Stimulated activated CD8-positive, alpha-beta memory T cell treated with anti-CD3 and anti-CD28 coated beads, Interleukin-2, amount 100 ng/mL, for 48 hours (primary cell): ENCODE measurements around the gene ALDH4A1.

Experiments used
- DNase-seq, 2 donors: peaks; one replicate each; pipeline ENCODE4 v3.0.0-alpha.2; 2020; ENCODE audit warnings: low read depth in 2 of 2

ALDH4A1 gene

GRCh38 chr1:18922848-18923755, 20.7 kb upstream of the ALDH4A1 start:
- DNase-seq = no peak

GRCh38 chr1:18922319-18922726, 20.0 kb upstream of the ALDH4A1 start:
- DNase-seq = no peak

- no peak for DNase-seq
These were observed 19.3 kb upstream of the ALDH4A1 start for GRCh38 chr1:18921516-18922251.

DNA sequence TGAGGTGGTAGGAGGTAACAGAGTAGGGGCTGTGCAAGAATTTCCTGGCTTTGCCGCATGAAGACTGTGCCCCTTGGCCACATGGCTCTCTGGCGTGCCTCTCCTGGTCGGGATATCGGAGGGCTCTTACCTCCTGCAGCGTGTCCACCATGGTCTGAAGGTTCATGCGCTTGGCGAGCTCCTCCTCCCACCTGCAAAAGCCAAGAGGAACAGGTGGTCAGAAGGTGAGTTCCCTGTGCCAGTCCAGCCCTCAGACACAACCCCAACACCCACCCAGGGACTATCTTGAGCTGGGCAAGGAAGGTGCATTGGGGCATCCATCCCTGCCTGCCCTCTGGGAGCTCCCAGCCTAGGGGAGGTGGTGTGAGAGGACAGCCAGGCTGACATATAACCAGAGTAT, 18.6 kb upstream of the ALDH4A1 start:
- DNase-seq = no peak

DNA sequence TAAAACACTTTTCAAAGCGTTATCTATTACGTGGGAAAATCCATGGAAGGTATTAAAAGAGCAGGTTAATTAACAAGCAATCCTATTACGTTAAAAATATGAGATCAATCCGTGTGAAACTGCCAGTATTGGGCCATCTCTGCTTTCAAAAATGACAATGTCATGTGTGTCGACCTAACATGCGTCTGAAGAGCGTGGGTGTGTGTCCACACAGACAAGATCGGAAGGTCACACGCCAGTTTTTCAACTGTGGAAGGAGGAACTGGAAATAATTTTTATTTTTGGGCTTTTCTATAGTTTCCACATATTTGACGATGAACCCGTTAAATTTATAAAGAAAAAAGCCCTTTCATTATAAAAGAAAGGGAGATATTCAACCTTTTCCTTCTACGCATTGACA, 17.6 kb upstream of the ALDH4A1 start:
- no peak for DNase-seq

DNA sequence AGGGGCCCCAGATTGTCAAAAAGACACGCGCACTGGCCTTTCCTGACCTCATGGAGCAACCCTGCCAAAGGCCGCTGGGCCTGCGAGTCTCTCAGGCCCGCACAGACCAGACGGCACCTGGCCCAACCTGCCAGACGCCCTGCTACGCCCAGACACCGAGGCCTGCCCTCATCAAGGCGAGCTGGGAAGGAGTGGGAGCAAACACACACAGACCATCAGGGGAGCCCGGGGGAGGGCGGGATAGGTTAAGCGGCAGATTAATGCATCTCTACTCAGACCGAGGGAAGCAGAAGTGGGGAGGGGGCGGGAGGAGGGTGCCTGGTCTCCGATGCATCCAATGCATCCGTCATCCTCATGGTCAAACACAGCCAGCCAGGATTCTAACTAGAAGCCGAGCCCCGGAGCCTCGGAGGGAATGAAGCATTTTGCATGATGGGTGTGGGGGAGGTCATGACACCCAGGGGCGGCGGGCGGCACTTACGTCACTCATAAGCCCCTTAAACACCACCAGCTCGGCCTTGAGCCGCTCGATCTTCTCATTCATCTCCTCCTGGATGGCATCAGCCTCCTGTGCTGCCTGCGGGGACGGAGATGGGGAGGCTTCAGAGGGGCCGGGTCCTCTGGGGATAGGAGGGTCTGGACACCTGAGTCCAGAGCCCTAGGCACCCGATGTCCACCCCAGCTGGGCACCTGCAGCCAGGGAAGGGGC, 17.0 kb upstream of the ALDH4A1 start:
- DNase-seq = no peak

GRCh38 chr1:18918417-18918816, 16.1 kb upstream of the ALDH4A1 start:
- DNase-seq = no peak

DNA sequence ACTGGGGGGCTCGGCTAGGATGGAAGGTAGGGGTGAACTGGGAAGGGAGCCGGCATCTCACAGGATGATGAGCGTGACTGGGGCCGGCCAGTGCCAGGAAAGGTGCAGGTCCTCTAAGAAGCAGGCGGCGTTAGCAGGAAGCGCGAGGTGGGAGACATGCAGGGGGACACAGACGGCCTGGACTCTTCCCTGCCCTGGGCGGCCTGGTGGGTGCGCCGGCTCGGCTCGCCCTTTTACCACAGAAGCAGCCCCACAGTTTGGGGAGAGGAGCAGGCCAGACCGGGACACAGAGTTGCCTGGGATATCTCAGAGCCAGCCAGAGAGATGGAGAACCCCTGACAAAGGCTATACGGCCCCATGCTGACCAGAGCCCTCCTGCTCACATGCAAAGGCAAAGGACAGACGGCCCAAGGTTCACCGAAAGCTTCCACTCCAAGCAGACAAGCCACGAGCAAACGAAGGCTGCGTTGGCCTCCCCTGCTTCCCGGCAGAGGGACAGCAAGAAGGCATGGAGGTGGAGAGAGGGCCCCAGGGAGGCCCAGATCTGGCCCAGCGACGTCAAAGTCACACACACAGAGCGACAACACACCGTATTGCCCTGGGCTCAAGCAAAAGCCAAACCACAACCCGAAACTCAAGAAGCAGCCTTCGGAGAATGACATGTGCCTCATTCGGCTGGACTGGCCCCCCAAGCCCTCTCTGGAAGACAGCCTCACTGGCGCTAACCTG, 14.9 kb upstream of the ALDH4A1 start:
- no peak for DNase-seq

GRCh38 chr1:18915341-18915740, 13.0 kb upstream of the ALDH4A1 start:
- DNase-seq = no peak

DNA sequence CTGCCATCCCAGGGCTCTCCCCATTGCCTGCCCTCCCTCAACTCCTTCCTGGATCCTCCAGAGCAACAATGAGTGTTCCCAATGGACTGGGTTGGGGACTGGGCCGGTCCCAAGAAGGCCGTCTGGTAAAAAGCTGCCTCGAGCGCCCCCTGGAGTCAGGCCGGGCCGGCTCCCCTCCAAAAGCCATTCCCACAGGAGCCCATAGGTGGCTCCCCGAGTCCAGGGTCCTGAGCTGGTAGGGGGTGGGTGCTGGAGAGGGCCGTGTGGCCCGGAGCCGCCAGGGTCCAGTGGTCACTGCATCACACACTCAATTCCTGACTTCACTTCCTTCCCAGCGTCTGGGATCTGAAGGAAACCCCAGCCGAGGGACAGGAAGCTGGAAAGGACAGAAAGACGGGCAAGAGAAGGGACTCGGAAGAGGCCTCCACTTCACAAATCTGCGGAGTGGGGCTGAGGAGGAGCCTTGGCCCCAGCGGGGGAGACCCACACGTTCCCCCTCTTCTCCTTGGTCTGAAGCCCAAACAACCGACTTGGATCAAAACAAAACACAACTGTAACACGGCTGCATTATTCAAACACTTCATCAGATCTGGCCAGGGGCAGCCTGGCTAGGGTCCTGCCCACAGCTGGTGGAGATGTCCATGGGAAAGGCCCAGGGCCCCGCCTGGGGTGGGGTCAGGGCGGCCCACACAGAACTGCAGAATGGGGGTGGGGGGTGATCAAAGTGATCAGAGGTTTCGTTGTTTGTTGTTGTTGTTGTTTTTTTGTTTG, 10.9 kb upstream of the ALDH4A1 start:
- DNase-seq = peak; percentile 71 to 72

GRCh38 chr1:18912550-18912949, 10.2 kb upstream of the ALDH4A1 start:
- DNase-seq = no peak

DNA sequence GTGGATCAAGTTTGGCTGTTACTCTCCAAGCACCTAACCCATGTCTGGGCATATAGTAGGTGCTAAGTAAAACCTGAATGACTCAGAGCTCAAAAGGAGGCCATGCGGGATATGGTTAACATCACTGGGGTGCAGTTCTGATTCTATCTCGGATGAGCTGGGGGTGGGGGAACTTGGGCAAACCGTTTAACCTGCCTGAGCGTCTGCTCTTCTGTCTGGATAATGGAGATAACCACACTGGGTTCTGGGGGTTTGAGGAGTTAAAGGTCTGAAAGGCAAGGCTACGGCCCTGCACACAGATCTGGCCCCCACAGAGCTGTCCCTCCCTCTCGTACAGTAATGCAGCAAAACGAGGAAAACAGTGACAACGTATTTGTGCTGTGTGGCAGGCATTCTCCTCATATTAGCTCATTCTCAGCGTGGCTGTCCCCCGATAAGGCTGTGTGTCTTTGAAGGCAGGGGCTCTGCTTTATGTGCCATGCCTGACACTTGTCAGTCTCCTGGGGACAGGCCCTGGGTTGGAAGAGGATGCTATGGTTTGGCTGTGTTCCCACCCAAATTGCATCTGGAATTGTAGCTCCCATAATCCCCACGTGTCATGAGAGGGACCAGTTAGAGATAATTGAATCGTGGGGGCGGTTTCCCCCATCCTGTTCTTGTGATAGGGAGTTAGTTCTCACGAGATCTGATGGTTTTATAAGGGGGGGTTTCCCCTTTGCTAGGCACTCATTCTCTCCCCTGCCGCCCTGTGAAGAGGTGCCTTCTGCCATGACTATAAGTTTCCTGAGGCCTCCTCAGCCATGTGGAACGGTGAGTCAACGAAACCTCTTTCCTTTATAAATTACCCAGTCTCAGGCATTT, 6.8 kb upstream of the ALDH4A1 start:
- DNase-seq = no peak

- DNase-seq = no peak
These were observed 5.8 kb upstream of the ALDH4A1 start for GRCh38 chr1:18907917-18908845.

- DNase-seq = no peak
These were observed 4.9 kb upstream of the ALDH4A1 start for GRCh38 chr1:18907021-18907916.

DNA sequence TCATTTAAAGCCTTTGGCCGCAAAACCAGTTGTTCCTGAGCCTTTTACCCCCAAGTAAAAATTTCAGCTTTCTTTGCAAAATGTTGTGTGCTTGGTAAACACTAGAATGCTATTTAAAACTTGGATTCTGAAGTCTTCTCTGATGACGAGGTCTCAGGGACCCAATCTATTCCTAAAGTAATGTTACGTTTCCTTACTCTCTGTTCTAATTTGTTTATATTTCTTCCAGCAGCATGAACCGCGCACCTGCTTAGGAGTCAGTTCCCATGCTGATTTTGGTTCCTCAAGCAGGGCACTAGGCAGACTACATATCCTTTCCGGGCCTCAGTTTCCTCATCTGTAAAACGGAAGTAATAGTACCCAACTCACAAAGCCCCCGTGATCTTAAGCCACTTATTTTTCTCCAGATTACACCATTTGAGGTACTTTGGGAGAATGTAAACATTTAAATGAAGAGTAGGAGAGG, 969 bp upstream of the ALDH4A1 start:
- no peak for DNase-seq

- DNase-seq = peak in 1 of 2 donors; percentile 10
These were observed 318 bp downstream of the ALDH4A1 start for GRCh38 chr1:18901952-18902522.
